B cell (primary cell): Measurements from ENCODE around the gene TRRAP.

Source experiments
- CTCF ChIP-seq: fragments of 200-600 bp; IDR thresholded peaks from one replicate; pipeline ENCODE4 v1.8.0; 2022; ENCODE audit warnings: antibody characterized with exemption, mild to moderate bottlenecking
- EZH2 ChIP-seq: IDR thresholded peaks from 2 replicates; pipeline ENCODE4 v1.6.1; 2012; ENCODE audit warnings: borderline replicate concordance, low read depth, mild to moderate bottlenecking, moderate library complexity, low read length; ENCODE audit not compliant: insufficient read depth, poor library complexity, severe bottlenecking

- TF ChIP-seq CTCF (no peak), EZH2 (no peak)
Observed at GRCh38 chr7:98957766-98958165, 79.4 kb downstream of the TRRAP start.
